Ovary (tissue), 3 donors: ENCODE results near the gene CDH23.

Experiments
- CTCF ChIP-seq, 3 donors: fragments of 450-650 bp in 2 of 3; fragments of 200-600 bp in 1 of 3; IDR thresholded peaks; one replicate each; pipeline versions ENCODE4 v1.5.1 to v1.8.0; 2016 to 2022; ENCODE audit warnings: antibody characterized with exemption in 3 of 3, mild to moderate bottlenecking in 1 of 3
- EP300 ChIP-seq: sonication (generic); formaldehyde crosslinking; IDR thresholded peaks from one replicate; pipeline ENCODE4 v1.6.1; 2017; ENCODE audit warnings: antibody characterized with exemption
- donor health status: DM: no; HTN: no; CAD: no.

DNA sequence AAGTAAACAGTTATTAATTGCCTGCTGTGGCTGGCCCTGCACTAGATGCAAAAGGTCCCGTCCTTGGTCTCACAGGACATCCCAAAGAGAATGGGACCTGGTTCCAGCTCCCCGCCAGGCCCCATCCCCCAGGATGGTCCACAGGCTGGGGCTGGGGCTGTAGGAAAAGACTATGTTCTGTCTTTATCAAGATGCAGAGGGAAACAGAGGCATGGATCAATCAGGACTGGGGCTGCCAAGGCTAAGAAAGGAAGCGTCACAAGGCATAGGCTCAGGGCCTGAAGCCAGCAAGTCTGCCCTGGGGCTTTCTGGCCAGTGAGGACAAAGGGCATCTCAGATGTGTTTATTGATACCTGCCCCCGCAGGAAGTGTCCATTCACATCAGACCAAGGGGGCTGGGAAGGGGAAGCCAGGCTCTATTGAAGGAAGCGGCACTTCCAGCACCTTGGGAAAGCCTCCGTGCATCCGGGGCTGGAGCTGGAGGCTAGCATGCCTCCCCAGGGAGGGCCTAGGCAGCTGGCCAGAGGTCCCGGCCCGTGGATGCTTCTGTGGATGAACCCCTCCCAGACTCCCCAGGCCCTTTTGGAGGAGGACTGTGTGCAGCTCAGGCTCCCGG, 370.8 kb downstream of the CDH23 start:
- TF ChIP-seq CTCF (IDR thresholded peaks at IDR 0.05), result no peak
- no peak for TF ChIP-seq EP300
